Vagina (tissue), 2 donors: ENCODE results near the gene PKIG. TPM values are rescaled to one million over a fixed set of nuclear protein-coding genes. Genes with fewer than 3 reads are reported as not detected.

Experiments used
- DNase-seq, 2 donors: peaks; one replicate each; pipeline ENCODE4 v3.0.0-alpha.2; 2017; ENCODE audit errors: extremely low spot score in 2 of 2
- H3K27ac ChIP-seq: fragments of 200-600 bp; sonication (generic); one replicate; pipeline ENCODE4 v1.5.1; 2019
- H3K27me3 ChIP-seq: fragments of 200-600 bp; sonication (generic); one replicate; pipeline ENCODE4 v1.5.1; 2019
- H3K36me3 ChIP-seq, 2 donors: fragments of 200-600 bp; sonication (generic); one replicate each; pipeline ENCODE4 v1.5.1; 2017 to 2019
- H3K4me1 ChIP-seq: fragments of 200-600 bp; sonication (generic); one replicate; pipeline ENCODE4 v1.5.1; 2019
- H3K4me3 ChIP-seq, 2 donors: fragments of 200-600 bp; sonication (generic); 1 replicate in 1 of 2; 2 replicates in 1 of 2; pipeline ENCODE4 v1.5.1; 2016 to 2019
- H3K9me3 ChIP-seq: fragments of 200-600 bp; sonication (generic); one replicate; pipeline ENCODE4 v1.5.1; 2019
- POLR2A ChIP-seq, 2 donors: fragments of 450-650 bp; IDR thresholded peaks; one replicate each; pipeline ENCODE4 v1.6.1; 2017; ENCODE audit warnings: antibody characterized with exemption in 2 of 2, mild to moderate bottlenecking in 2 of 2, moderate library complexity in 2 of 2
- POLR2AphosphoS5 ChIP-seq, 2 donors: sonication (generic); formaldehyde crosslinking; IDR thresholded peaks; one replicate each; pipeline ENCODE4 v1.9.0; 2017; ENCODE audit warnings: antibody characterized with exemption in 2 of 2, mild to moderate bottlenecking in 2 of 2, low read depth in 1 of 2; ENCODE audit not compliant: insufficient read depth in 1 of 2
- intact Hi-C: fragments of 100-400 bp; cut with DNase I; formaldehyde crosslinking; loops from one replicate; pipeline ENCODE4 v1.15.1; 2023
- total RNA-seq: library from RNA; depleted of rRNA; stranded (reverse); fragments of >200 nt; gene quantifications from one replicate; pipeline ENCODE4 v1.2.3, GENCODE V29; 2016
- TF ChIP-seq, protein P1 (sequence below), 3 experiments: fragments of 450-650 bp in 2 of 3; fragments of 200-600 bp in 1 of 3; sonication (generic) in 1 of 3; IDR thresholded peaks; one replicate each; pipeline ENCODE4 v1.5.1; 2017 to 2019; ENCODE audit warnings: antibody characterized with exemption in 3 of 3, mild to moderate bottlenecking in 2 of 3, moderate library complexity in 2 of 3

PKIG gene
- total RNA-seq, 1 donor from 2014 or later: 146 TPM

DNA sequence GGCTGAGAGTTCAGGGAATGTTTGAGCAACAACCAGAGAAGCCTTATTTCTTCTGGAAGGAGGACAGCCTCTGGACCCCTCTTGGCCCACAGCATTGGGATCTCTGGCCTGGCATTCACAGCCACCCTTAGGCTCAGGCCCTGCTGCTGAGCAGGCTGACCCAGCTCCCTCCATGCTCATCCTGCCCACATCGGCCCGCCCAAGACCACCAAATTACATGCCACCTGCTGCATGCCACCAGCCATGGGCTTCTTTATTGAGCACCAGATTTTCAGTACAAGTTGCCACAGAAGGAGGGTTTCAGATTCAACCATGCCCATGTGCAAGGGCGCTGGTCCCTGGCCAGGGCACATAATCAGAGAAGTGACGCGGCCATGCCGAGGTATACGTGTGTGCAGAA is 36.9 kb downstream of the PKIG start:
- TF ChIP-seq POLR2A (IDR thresholded peaks at IDR 0.05) (no peak), POLR2AphosphoS5 (IDR thresholded peaks at IDR 0.05; ENCODE audit: insufficient read depth in 1 of 2, low read depth in 1 of 2) (no peak)
- TF ChIP-seq, protein P1, sequence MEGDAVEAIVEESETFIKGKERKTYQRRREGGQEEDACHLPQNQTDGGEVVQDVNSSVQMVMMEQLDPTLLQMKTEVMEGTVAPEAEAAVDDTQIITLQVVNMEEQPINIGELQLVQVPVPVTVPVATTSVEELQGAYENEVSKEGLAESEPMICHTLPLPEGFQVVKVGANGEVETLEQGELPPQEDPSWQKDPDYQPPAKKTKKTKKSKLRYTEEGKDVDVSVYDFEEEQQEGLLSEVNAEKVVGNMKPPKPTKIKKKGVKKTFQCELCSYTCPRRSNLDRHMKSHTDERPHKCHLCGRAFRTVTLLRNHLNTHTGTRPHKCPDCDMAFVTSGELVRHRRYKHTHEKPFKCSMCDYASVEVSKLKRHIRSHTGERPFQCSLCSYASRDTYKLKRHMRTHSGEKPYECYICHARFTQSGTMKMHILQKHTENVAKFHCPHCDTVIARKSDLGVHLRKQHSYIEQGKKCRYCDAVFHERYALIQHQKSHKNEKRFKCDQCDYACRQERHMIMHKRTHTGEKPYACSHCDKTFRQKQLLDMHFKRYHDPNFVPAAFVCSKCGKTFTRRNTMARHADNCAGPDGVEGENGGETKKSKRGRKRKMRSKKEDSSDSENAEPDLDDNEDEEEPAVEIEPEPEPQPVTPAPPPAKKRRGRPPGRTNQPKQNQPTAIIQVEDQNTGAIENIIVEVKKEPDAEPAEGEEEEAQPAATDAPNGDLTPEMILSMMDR (IDR thresholded peaks at IDR 0.05): no peak
- no peaks in the 10 kb centered on the region for H3K9me3 ChIP-seq
- DNase-seq: no peak
- H3K4me1 ChIP-seq: peaks cover 30% of the 10 kb centered on the region
- H3K27ac ChIP-seq: no peak overlapping the region
- H3K27me3 ChIP-seq: no peaks in the 10 kb centered on the region
- intact Hi-C loops: loop anchor here (5.0 to 10.0 kb wide), 3 partner anchors 87 to 234 kb away; partner anchors contain the start of gene TTPAL
- no peak overlapping the region for H3K4me3 ChIP-seq
- H3K36me3 ChIP-seq: peaks cover 0 to 29% of the 10 kb centered on the region in 2 donors

DNA sequence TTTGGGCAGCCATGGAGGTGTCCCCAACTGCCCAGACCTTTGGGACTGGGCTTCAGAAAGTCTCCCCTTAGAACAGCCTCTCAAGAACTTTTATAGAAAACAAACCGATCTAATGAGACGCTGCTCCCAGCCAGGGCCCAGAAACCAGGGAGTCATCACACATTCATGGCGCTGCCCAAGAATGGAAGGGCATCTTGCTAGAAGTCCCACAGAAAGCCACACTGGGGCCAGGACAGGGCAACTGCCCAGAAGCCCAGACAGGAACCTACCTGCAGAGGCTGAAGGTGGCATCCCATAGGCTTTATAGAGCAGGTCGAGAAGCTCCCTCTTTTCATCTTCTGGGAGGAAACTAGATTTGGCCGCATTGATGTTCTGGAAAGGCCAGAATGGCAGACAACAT is 37.7 kb downstream of the PKIG start:
- intact Hi-C loops: no loop called here
- H3K27me3 ChIP-seq: no peaks in the 10 kb centered on the region

GRCh38 chr20:44621325-44621724 is 38.9 kb downstream of the PKIG start:
- H3K4me1 ChIP-seq: peaks cover 10% of the 10 kb centered on the region
- H3K27ac ChIP-seq: no peak overlapping the region
- DNase-seq: no peak
- TF ChIP-seq, protein P1 (IDR thresholded peaks at IDR 0.05): no peak
- TF ChIP-seq POLR2AphosphoS5 (IDR thresholded peaks at IDR 0.05; ENCODE audit: insufficient read depth in 1 of 2, low read depth in 1 of 2) (no peak), POLR2A (IDR thresholded peaks at IDR 0.05) (no peak)
- intact Hi-C loops: no loop called here
- H3K9me3 ChIP-seq: no peaks in the 10 kb centered on the region
- H3K27me3 ChIP-seq: no peaks in the 10 kb centered on the region
- H3K4me3 ChIP-seq: no peak overlapping the region
- peaks cover 0 to 26% of the 10 kb centered on the region in 2 donors for H3K36me3 ChIP-seq

More for the DNA sequence above, 37.7 kb downstream of the PKIG start:
- no peak for TF ChIP-seq POLR2A (IDR thresholded peaks at IDR 0.05)
- TF ChIP-seq, protein P1 (IDR thresholded peaks at IDR 0.05): no peak
- TF ChIP-seq POLR2AphosphoS5 (IDR thresholded peaks at IDR 0.05; ENCODE audit: insufficient read depth in 1 of 2, low read depth in 1 of 2): no peak
- H3K9me3 ChIP-seq: no peaks in the 10 kb centered on the region
- H3K36me3 ChIP-seq: peaks cover 0 to 26% of the 10 kb centered on the region in 2 donors
- H3K4me1 ChIP-seq: peaks cover 23% of the 10 kb centered on the region
- no peak for DNase-seq
- H3K4me3 ChIP-seq: no peak overlapping the region
- H3K27ac ChIP-seq: no peak overlapping the region

GRCh38 chr20:44621939-44622338 is 39.6 kb downstream of the PKIG start:
- DNase-seq: no peak
- no peak overlapping the region for H3K4me3 ChIP-seq
- intact Hi-C loops: no loop called here
- H3K27me3 ChIP-seq: no peaks in the 10 kb centered on the region
- peaks cover 4% of the 10 kb centered on the region for H3K4me1 ChIP-seq
- H3K27ac ChIP-seq: no peak overlapping the region
- TF ChIP-seq, protein P1 (IDR thresholded peaks at IDR 0.05): no peak
- TF ChIP-seq POLR2A (IDR thresholded peaks at IDR 0.05): no peak
- no peak for TF ChIP-seq POLR2AphosphoS5 (IDR thresholded peaks at IDR 0.05; ENCODE audit: insufficient read depth in 1 of 2, low read depth in 1 of 2)
- H3K9me3 ChIP-seq: no peaks in the 10 kb centered on the region
- H3K36me3 ChIP-seq: peaks cover 0 to 26% of the 10 kb centered on the region in 2 donors

- H3K27ac ChIP-seq: no peak overlapping the region
- H3K4me1 ChIP-seq: peaks cover 4% of the 10 kb centered on the region
- H3K36me3 ChIP-seq: peaks cover 0 to 26% of the 10 kb centered on the region in 2 donors
- H3K27me3 ChIP-seq: no peaks in the 10 kb centered on the region
- TF ChIP-seq, protein P1 (IDR thresholded peaks at IDR 0.05): no peak
- TF ChIP-seq POLR2A (IDR thresholded peaks at IDR 0.05): no peak
- DNase-seq: no peak
- intact Hi-C loops: no loop called here
- no peaks in the 10 kb centered on the region for H3K9me3 ChIP-seq
- no peak overlapping the region for H3K4me3 ChIP-seq
Measured at GRCh38 chr20:44622501-44623270, 40.3 kb downstream of the PKIG start.
